C4-2B (cell line): ENCODE results near the gene CLMN.

Experiments used
- ZFX ChIP-seq: fragments of 450-650 bp; IDR thresholded peaks from 2 replicates; pipeline ENCODE4 v1.6.1; 2017
- TF ChIP-seq, protein P1 (sequence below): fragments of 450-650 bp; conservative IDR thresholded peaks from 2 replicates; pipeline ENCODE4 v1.5.1; 2017; ENCODE audit warnings: mild to moderate bottlenecking

DNA sequence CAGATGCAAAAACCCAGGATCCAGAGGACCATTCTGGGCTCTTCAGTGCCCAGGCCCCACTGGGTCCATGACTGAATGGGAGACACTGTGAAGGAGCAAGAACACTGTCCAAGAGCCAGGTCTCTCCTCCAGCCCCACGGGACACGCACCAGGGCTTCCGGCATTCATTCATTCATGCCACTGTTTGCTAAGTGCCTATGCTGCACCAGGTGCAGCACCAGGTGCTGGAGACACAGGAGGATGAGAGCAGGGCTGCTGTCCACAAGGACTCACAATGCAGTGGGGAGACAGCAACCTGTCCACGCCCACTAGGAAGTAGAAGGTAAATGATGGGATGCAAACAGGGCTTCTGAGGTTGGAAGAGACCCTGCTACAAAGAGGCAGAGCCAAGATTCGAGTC, 20.4 kb downstream of the CLMN start:
- TF ChIP-seq, protein P1, sequence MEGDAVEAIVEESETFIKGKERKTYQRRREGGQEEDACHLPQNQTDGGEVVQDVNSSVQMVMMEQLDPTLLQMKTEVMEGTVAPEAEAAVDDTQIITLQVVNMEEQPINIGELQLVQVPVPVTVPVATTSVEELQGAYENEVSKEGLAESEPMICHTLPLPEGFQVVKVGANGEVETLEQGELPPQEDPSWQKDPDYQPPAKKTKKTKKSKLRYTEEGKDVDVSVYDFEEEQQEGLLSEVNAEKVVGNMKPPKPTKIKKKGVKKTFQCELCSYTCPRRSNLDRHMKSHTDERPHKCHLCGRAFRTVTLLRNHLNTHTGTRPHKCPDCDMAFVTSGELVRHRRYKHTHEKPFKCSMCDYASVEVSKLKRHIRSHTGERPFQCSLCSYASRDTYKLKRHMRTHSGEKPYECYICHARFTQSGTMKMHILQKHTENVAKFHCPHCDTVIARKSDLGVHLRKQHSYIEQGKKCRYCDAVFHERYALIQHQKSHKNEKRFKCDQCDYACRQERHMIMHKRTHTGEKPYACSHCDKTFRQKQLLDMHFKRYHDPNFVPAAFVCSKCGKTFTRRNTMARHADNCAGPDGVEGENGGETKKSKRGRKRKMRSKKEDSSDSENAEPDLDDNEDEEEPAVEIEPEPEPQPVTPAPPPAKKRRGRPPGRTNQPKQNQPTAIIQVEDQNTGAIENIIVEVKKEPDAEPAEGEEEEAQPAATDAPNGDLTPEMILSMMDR = no peak
- TF ChIP-seq ZFX = no peak
